ENCODE data around the gene UQCR10. TPM values are rescaled to one million over a fixed set of nuclear protein-coding genes. Genes with fewer than 3 reads are reported as not detected.

The UQCR10 gene
- total and polyA plus RNA-seq, 8 donors = 23.9 to 103 (median 32.6) TPM

- ATAC-seq (no peak), FAIRE-seq (no peak), DNase-seq (no peak)
- WGBS, 2 donors = 67 to 70% methylated on average over 5 of the region's 5 CpGs
- Histone ChIP-seq H3K36me3 (peaks cover 0 to 37% (median 3%) of the 10 kb centered on the region in 3 donors), H3K4me3 (no peak overlapping the region), H3K27me3 (no peaks in the 10 kb centered on the region), H3K9me3 (no peaks in the 10 kb centered on the region), H3K27ac (no peak overlapping the region), H3K4me1 (peaks cover 6 to 17% (median 8%) of the 10 kb centered on the region in 3 donors)
- TF ChIP-seq CTCF (IDR thresholded peaks at IDR 0.05) = no peak
- intact Hi-C loops (cut with DNase I) = no loop called here
Observed at GRCh38 chr22:29801153-29801552, 34.0 kb downstream of the UQCR10 start.

GRCh38 chr22:29801796-29802195 lies 34.6 kb downstream of the UQCR10 start:
- peaks cover 6 to 17% (median 8%) of the 10 kb centered on the region in 3 donors for H3K4me1 ChIP-seq
- peaks cover 0 to 43% (median 9%) of the 10 kb centered on the region in 3 donors for H3K36me3 ChIP-seq
- H3K27me3 ChIP-seq = no peaks in the 10 kb centered on the region
- H3K4me3 ChIP-seq = no peak overlapping the region
- DNase-seq (no peak), FAIRE-seq (no peak), ATAC-seq (no peak)
- no peak for TF ChIP-seq CTCF (IDR thresholded peaks at IDR 0.05)
- 86% methylated on average over 8 of the region's 8 CpGs for WGBS, 2 donors
- intact Hi-C loops (cut with DNase I) = no loop called here
- H3K27ac ChIP-seq = no peak overlapping the region
- H3K9me3 ChIP-seq = no peaks in the 10 kb centered on the region

- 98 to 99% methylated on average over 2 of the region's 2 CpGs for WGBS, 2 donors
- Histone ChIP-seq H3K36me3 (peaks cover 0 to 56% (median 13%) of the 10 kb centered on the region in 3 donors), H3K4me3 (no peak overlapping the region), H3K4me1 (peaks cover 6 to 17% (median 8%) of the 10 kb centered on the region in 3 donors), H3K27me3 (no peaks in the 10 kb centered on the region), H3K27ac (no peak overlapping the region), H3K9me3 (no peaks in the 10 kb centered on the region)
- DNase-seq (no peak), ATAC-seq (no peak), FAIRE-seq (no peak)
- no peak for TF ChIP-seq CTCF (IDR thresholded peaks at IDR 0.05)
- intact Hi-C loops (cut with DNase I) = no loop called here
Observed at GRCh38 chr22:29803190-29803589, 36.0 kb downstream of the UQCR10 start.

GRCh38 chr22:29804985-29805384 lies 37.8 kb downstream of the UQCR10 start:
- WGBS, 2 donors = 91 to 95% methylated on average over 2 of the region's 2 CpGs
- FAIRE-seq (no peak), ATAC-seq (no peak), DNase-seq (no peak)
- no peak overlapping the region for H3K27ac ChIP-seq
- H3K4me3 ChIP-seq = no peak overlapping the region
- no peaks in the 10 kb centered on the region for H3K9me3 ChIP-seq
- peaks cover 0 to 4% (median 4%) of the 10 kb centered on the region in 3 donors for H3K4me1 ChIP-seq
- TF ChIP-seq CTCF (IDR thresholded peaks at IDR 0.05) = no peak
- no peaks in the 10 kb centered on the region for H3K27me3 ChIP-seq
- peaks cover 0 to 59% (median 13%) of the 10 kb centered on the region in 3 donors for H3K36me3 ChIP-seq
- intact Hi-C loops (cut with DNase I) = no loop called here

- H3K9me3 ChIP-seq = no peaks in the 10 kb centered on the region
- H3K27ac ChIP-seq = no peak overlapping the region
- H3K27me3 ChIP-seq = no peaks in the 10 kb centered on the region
- intact Hi-C loops (cut with DNase I) = no loop called here
- peaks cover 0 to 55% (median 13%) of the 10 kb centered on the region in 3 donors for H3K36me3 ChIP-seq
- no peak for DNase-seq
- WGBS, 2 donors = 83 to 90% methylated on average over 6 of the region's 6 CpGs
- TF ChIP-seq CTCF (IDR thresholded peaks at IDR 0.05) = no peak
- no peak overlapping the region for H3K4me3 ChIP-seq
- no peak for ATAC-seq
- H3K4me1 ChIP-seq = no peaks in the 10 kb centered on the region
- no peak for FAIRE-seq
Observed at GRCh38 chr22:29806196-29806595, 39.0 kb downstream of the UQCR10 start.

Data from pancreas (tissue), 10 donors.